Mesendoderm (in vitro differentiated cells): ENCODE results near the gene CYB561. TPM values are rescaled to one million over a fixed set of nuclear protein-coding genes. Genes with fewer than 3 reads are reported as not detected.

Experiments
- DNase-seq: peaks from one replicate; pipeline ENCODE4 v3.0.0; 2013
- H2AK5ac ChIP-seq: 2 replicates; pipeline ENCODE4 v1.6.1; 2013; ENCODE audit warnings: low read length, inconsistent platforms
- H2BK120ac ChIP-seq: 2 replicates; pipeline ENCODE4 v1.6.1; 2013; ENCODE audit warnings: low read depth, mild to moderate bottlenecking, low read length, moderate library complexity, mixed read lengths
- H2BK15ac ChIP-seq: replicated peaks from 2 replicates; pipeline ENCODE4 v1.6.1; 2013; ENCODE audit warnings: low read depth, mild to moderate bottlenecking, moderate library complexity
- H2BK5ac ChIP-seq: 2 replicates; pipeline ENCODE4 v1.6.1; 2013; ENCODE audit warnings: low read length, inconsistent platforms
- H3K18ac ChIP-seq: 2 replicates; pipeline ENCODE4 v1.6.1; 2013; ENCODE audit warnings: mild to moderate bottlenecking, low read length, mixed read lengths
- H3K23ac ChIP-seq: one replicate; pipeline ENCODE4 v1.6.1; 2013; ENCODE audit warnings: low read length
- H3K27ac ChIP-seq: 2 replicates; pipeline ENCODE4 v1.5.1; 2013; ENCODE audit warnings: low read depth, mild to moderate bottlenecking, inconsistent platforms, low read length, moderate library complexity
- H3K27me3 ChIP-seq: 2 replicates; pipeline ENCODE4 v1.6.1; 2013; ENCODE audit warnings: low read length, control low read depth, mild to moderate bottlenecking, inconsistent platforms; ENCODE audit not compliant: insufficient read depth, poor library complexity
- H3K36me3 ChIP-seq: 2 replicates; pipeline ENCODE4 v1.6.1; 2013; ENCODE audit warnings: low read length, inconsistent platforms; ENCODE audit not compliant: control insufficient read depth, insufficient read depth
- H3K4ac ChIP-seq: one replicate; pipeline ENCODE4 v1.6.1; 2013; ENCODE audit warnings: low read depth, mild to moderate bottlenecking, low read length, moderate library complexity
- H3K4me1 ChIP-seq: 2 replicates; pipeline ENCODE4 v1.6.1; 2013; ENCODE audit warnings: low read depth, low read length, inconsistent platforms; ENCODE audit not compliant: control insufficient read depth
- H3K4me2 ChIP-seq: 2 replicates; pipeline ENCODE4 v1.6.1; 2013; ENCODE audit warnings: low read length
- H3K4me3 ChIP-seq: 2 replicates; pipeline ENCODE4 v1.5.1; 2013; ENCODE audit warnings: mild to moderate bottlenecking, low read length
- H3K56ac ChIP-seq: one replicate; pipeline ENCODE4 v1.6.1; 2013; ENCODE audit warnings: low read length
- H3K79me1 ChIP-seq: 2 replicates; pipeline ENCODE4 v1.6.1; 2013; ENCODE audit warnings: low read length, inconsistent platforms
- H3K79me2 ChIP-seq: 2 replicates; pipeline ENCODE4 v1.6.1; 2013; ENCODE audit warnings: mild to moderate bottlenecking, low read length; ENCODE audit not compliant: control insufficient read depth, insufficient read depth
- H3K9ac ChIP-seq: 2 replicates; pipeline ENCODE4 v1.6.1; 2013; ENCODE audit warnings: low read length, inconsistent platforms
- H4K5ac ChIP-seq: one replicate; pipeline ENCODE4 v1.6.1; 2013; ENCODE audit warnings: low read length
- H4K8ac ChIP-seq: one replicate; pipeline ENCODE4 v1.6.1; 2013; ENCODE audit warnings: low read depth, mild to moderate bottlenecking, control low read depth, low read length, moderate library complexity
- WGBS: extraction: QIAGEN DNeasy Blood & Tissue Kit; methylation state at CpG from one replicate; pipeline ENCODE4 v1.1.7; 2013; ENCODE audit warnings: low lambda C conversion rate, missing lambda C conversion rate; ENCODE audit not compliant: insufficient coverage; ENCODE audit errors: extremely low coverage; 5-methylcytosine and 5-hydroxymethylcytosine counted together
- small RNA-seq: library from polyadenylated mRNA; stranded (forward); fragments of <200 nt; extraction: miRNeasy Mini kit (QIAGEN cat#:217004); gene quantifications from one replicate; pipeline ENCODE3, GENCODE V24; 2013; ENCODE audit not compliant: insufficient read depth

The CYB561 gene

DNA sequence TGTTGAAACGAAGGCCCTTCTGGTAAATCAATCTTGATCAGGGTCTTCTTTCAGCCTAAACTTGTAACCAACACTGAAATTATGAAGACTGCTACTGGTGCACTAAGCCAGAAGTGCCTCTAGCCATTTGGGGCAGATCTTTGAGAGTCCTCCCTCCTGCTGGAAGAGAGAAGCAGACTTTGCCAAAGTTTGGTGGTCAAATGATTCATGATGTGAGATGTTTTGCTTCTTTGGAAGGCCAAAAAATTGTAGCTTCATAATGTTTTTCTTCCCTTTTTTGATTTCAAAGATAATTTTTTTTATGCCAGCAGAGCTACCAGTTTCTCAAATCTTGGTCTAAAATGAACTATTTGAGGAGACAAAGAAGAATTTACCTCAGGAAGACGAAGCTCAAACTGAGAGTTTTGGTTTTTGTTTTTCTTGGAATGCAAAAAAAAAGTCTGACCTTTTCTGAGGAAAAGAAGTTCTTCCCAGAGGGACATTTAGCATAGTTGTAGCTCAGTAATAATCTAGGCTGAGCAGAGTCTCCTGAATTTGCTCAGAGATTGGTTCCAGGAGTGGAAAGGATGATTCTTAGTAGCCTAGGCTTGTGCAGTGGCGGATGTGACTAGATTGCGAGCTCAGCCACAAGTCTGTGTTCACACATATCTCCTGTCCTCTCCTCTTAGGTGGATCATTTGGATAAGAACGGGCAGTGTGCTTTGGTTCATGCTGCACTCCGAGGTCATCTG lies 50.9 kb downstream of the CYB561 start:
- Histone ChIP-seq H3K18ac (no peak overlapping the region), H3K27ac (no peak overlapping the region), H3K9ac (no peak overlapping the region), H3K23ac (no peak overlapping the region), H3K79me2 (no peaks in the 10 kb centered on the region), H3K79me1 (no peaks in the 10 kb centered on the region), H3K56ac (no peak overlapping the region), H3K27me3 (no peaks in the 10 kb centered on the region), H3K4me3 (no peak overlapping the region), H4K8ac (no peak overlapping the region), H3K4me2 (no peak overlapping the region), H4K5ac (no peak overlapping the region), H2AK5ac (no peak overlapping the region), H3K36me3 (no peaks in the 10 kb centered on the region), H3K4ac (no peak overlapping the region), H2BK5ac (no peak overlapping the region), H2BK120ac (no peak overlapping the region), H2BK15ac (no peak overlapping the region), H3K4me1 (no peaks in the 10 kb centered on the region)
- DNase-seq = no peak
- no CpG with 5 or more reads among the region's 6 CpGs for WGBS

GRCh38 chr17:63390090-63390489 lies 56.0 kb downstream of the CYB561 start:
- Histone ChIP-seq H3K79me2 (no peaks in the 10 kb centered on the region), H2BK120ac (no peak overlapping the region), H3K4me2 (no peak overlapping the region), H4K8ac (no peak overlapping the region), H3K27ac (no peak overlapping the region), H4K5ac (no peak overlapping the region), H2AK5ac (no peak overlapping the region), H2BK5ac (no peak overlapping the region), H3K36me3 (no peaks in the 10 kb centered on the region), H3K79me1 (no peaks in the 10 kb centered on the region), H3K4me1 (no peaks in the 10 kb centered on the region), H3K23ac (no peak overlapping the region), H3K27me3 (no peaks in the 10 kb centered on the region), H3K56ac (no peak overlapping the region), H3K4ac (no peak overlapping the region), H3K4me3 (no peak overlapping the region), H3K9ac (no peak overlapping the region), H3K18ac (no peak overlapping the region), H2BK15ac (no peak overlapping the region)
- no CpG with 5 or more reads among the region's 5 CpGs for WGBS
- no peak for DNase-seq

GRCh38 chr17:63387656-63388340 lies 58.3 kb downstream of the CYB561 start:
- no peak overlapping the region for H3K4me2 ChIP-seq
- H3K56ac ChIP-seq = no peak overlapping the region
- H3K4me1 ChIP-seq = no peaks in the 10 kb centered on the region
- no peak overlapping the region for H2AK5ac ChIP-seq
- no peaks in the 10 kb centered on the region for H3K79me2 ChIP-seq
- no peaks in the 10 kb centered on the region for H3K79me1 ChIP-seq
- no peak for DNase-seq
- H3K9ac ChIP-seq = no peak overlapping the region
- no peak overlapping the region for H2BK5ac ChIP-seq
- no peaks in the 10 kb centered on the region for H3K27me3 ChIP-seq
- H2BK120ac ChIP-seq = no peak overlapping the region
- no CpG with 5 or more reads among the region's 4 CpGs for WGBS
- H3K27ac ChIP-seq = no peak overlapping the region
- no peak overlapping the region for H4K8ac ChIP-seq
- no peak overlapping the region for H3K4ac ChIP-seq
- no peak overlapping the region for H3K4me3 ChIP-seq
- no peak overlapping the region for H2BK15ac ChIP-seq
- no peak overlapping the region for H4K5ac ChIP-seq
- H3K23ac ChIP-seq = no peak overlapping the region
- H3K36me3 ChIP-seq = no peaks in the 10 kb centered on the region
- no peak overlapping the region for H3K18ac ChIP-seq

- Histone ChIP-seq H2BK120ac (no peak overlapping the region), H3K9ac (no peak overlapping the region), H3K27ac (no peak overlapping the region), H3K4me2 (no peak overlapping the region), H3K36me3 (no peaks in the 10 kb centered on the region), H3K79me1 (no peaks in the 10 kb centered on the region), H3K56ac (no peak overlapping the region), H3K18ac (no peak overlapping the region), H2BK15ac (no peak overlapping the region), H3K4me3 (no peak overlapping the region), H2BK5ac (no peak overlapping the region), H4K5ac (no peak overlapping the region), H3K79me2 (no peaks in the 10 kb centered on the region), H2AK5ac (no peak overlapping the region), H3K4me1 (no peaks in the 10 kb centered on the region), H3K27me3 (no peaks in the 10 kb centered on the region), H3K23ac (no peak overlapping the region), H3K4ac (no peak overlapping the region), H4K8ac (no peak overlapping the region)
- no peak for DNase-seq
Measured at GRCh38 chr17:63382826-63383225, 63.3 kb downstream of the CYB561 start.

Small RNA genes within 50 kb of the gene (small RNA-seq; reads per million reads assigned to genes)
- gene AC005828.6 = not detected
